Stimulated activated naive CD8-positive, alpha-beta T cell treated with anti-CD3 and anti-CD28 coated beads, Interleukin-15, Interleukin-2, amounts not matched to agents 100 U/mL and 50 U/mL, for 24 hours (primary cell): ENCODE results near the gene CYP3A5.
A peak's percentile ranks its signal among the peaks of the same experiment; 100 is the strongest.
"Not testable (repeated sequence)": the region's sequence is repeated elsewhere in the genome, so short reads cannot be mapped to it uniquely, and the experiment has no call there.

Source experiments
- ATAC-seq: fragments of 150-1000 bp; cut with Tn5 transposase; one replicate; pipeline ENCODE4 v1.10.0; 2021
- DNase-seq: peaks from one replicate; pipeline ENCODE4 v3.0.0; 2021

CYP3A5 gene

DNA sequence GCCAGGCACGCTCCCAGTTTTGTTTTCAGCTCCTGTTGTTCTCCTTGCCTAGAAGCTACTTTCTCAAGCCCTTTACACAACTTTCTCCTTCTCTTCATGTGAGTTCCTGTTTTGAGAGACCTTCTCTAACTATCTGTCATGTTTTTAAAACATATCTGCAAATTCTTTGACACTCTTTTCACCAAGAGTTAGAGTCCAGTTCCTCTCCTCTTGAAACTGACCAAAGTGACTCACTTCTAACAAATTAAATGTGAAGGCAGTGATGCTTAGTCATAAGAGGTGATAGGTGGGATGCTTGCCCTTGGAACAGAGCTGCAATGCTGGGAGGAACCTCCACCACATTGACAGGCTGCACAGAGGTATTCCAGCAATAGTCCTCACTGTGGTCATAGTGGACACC lies 37.8 kb downstream of the CYP3A5 start:
- peak; percentile 19 for ATAC-seq
- no peak for DNase-seq

DNA sequence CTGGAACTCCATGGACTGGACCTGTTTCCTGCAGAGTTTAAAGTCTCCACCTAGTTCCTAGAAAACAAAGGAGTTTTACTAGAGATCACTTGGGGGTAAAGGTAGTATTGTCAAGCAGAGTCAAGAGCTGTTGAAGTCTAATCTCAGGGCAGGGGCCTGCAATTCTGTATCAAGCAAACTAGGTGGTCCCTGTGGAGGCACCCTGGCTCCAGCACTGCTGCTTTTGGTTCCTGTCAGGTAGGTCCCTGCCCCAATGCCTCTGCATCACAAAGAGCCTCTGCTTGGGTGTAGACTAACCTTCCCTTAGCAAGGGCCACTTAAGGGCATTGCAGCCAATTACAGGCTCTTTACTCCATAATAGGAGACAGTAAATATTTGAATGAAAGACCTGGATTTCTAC lies 40.5 kb downstream of the CYP3A5 start:
- ATAC-seq (no peak), DNase-seq (no peak)

DNA sequence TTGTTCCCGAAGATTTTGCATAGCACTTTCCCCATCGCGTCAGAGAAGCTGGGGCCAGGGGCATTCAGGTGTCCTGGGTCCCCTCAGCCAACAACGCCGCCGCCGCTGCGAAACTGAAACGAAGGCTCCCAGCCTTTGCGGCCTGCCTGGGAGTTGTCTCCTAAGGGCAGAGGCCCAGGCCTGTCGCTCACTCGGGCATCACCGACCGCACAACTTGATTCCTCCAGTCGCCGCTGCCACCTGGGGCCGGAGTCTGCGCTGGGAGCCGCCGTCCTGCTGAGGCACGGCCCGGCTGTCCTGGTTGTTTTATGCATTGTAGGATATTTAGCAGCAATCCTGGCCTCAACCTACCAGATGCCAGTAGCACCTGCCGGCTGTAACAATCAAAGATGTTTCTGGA lies 41.1 kb downstream of the CYP3A5 start:
- DNase-seq (no peak), ATAC-seq (no peak)

DNA sequence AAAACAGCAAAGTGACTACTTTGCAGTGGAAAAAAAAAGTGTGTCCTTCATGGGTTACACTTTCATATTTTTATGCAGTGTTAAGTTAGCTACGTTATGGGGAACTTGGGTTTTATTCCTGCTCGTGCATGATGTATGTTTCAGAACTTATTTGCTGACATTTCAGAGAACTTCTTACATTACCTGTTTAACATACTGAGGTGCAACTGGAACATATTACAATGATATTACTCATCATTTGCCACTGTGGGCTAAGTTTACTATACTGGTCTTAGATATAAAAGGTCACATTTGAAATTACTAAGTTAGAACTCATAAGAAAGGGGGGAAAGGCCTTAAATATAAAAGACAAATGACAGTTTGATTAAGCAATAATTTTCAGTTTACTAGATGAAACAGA lies 42.4 kb downstream of the CYP3A5 start:
- ATAC-seq = peak; percentile 89
- DNase-seq = not testable (repeated sequence)

DNA sequence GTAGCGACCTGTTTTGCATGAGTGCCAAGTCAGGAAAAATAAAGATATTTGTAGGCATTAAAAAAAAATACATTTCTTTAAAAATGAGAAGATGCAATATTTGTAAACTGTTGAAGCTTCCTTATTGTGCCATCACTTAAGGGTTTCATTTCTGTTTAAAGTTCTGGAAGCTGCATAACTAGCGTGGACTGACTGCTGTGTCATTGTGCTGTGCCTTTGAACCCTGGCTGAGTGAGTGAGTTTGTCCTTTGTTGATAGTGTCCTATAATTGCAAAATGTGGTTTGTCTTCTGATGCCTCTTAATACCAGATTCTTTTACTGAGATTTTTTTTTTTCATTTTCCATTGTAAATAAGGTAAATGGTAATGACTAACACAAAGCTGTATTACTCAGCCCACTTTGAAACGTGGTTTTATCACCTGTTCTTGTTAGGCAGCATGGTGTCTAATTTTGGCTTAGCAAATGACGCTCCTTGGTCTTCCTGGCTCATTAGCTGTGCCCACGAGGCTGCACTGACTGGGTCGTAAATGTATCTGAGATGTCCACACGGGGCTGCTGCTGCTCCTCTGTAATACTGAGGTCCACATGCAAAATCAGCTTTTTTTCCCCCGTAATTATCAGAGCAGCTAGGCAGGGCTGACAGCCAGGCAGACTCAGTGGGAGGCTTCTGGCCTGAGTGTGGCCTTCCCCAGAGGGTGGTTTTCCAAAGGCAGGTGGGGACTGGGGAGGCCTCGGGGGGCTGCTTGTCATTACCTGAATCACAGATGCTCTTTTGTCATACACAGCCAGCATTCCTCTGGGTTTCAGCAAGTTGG lies 48.3 kb downstream of the CYP3A5 start:
- peak; percentile 98 for ATAC-seq
- peak; percentile 65 for DNase-seq

DNA sequence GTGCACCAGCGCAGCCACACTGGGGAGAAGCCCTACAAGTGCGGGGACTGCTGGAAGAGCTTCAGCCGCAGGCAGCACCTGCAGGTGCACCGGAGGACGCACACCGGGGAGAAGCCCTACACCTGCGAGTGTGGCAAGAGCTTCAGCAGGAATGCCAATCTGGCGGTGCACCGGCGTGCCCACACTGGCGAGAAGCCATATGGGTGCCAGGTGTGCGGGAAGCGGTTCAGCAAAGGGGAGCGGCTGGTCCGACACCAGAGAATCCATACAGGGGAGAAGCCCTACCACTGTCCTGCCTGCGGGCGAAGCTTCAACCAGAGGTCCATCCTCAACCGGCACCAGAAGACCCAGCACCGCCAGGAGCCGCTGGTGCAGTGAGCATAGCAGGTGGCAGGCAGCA lies 50.2 kb downstream of the CYP3A5 start:
- ATAC-seq (no peak), DNase-seq (no peak)

DNA sequence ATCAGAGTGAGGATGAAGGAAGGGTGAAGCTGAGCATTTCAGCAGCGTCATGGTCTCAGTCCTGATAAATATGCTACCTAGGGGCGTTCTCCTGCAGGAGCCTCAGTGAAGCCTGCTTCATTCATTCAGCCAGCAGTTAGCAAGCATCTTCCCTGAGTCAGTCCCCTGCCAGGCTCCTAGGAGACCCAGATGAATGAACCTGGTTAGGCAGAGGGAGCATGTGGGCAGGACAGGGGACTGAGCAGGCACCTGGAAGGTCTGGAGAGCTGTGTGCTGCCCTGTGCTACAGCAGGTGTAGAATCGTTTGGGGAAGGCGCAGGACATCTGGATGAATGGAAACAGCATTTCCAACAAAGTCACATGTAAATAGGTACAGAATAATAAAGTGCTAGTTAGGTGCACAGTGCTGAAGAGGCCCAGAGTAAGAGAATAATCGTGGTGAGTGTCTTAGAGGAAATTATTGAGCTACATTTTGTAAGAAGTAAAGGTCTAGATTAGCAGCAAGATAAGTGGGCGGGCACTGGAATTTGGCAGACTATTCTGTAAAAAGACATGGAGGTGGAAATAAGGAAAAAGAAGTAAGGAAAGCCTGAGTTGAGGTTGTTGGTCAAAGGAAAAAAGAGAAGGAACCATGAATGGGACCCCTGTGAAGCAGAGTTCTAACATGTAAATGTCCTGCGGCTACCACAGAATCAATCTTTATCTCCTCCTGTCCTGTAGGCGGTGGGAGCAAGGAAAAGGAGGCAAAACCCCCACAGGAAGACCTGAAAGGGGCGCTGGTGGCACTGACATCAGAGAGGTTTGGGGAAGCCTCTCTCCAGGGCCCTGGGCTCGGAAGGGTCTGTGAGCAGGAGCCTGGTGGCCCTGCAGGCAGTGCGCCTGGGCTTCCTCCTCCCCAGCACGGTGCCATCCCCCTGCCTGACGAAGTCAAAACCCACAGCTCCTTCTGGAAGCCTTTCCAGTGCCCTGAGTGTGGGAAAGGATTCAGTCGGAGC lies 51.0 kb downstream of the CYP3A5 start:
- no peak for DNase-seq
- ATAC-seq = no peak

DNA sequence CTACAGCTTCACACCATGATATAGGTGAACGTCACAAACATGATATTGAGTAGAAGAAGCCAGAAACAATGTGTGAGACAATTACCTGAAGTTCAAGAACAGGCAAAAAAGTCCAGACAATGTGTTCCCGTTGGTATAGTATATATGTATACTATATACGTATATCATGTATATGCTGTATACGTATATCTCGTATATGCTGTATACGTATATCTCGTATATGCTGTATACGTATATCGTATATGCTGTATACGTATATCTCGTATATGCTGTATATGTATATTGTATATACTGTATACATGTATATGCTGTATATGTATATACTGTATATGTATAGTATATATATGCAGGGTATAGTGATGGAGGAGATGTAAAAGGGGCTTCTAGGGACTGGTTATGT lies 52.3 kb downstream of the CYP3A5 start:
- DNase-seq = no peak
- no peak for ATAC-seq

DNA sequence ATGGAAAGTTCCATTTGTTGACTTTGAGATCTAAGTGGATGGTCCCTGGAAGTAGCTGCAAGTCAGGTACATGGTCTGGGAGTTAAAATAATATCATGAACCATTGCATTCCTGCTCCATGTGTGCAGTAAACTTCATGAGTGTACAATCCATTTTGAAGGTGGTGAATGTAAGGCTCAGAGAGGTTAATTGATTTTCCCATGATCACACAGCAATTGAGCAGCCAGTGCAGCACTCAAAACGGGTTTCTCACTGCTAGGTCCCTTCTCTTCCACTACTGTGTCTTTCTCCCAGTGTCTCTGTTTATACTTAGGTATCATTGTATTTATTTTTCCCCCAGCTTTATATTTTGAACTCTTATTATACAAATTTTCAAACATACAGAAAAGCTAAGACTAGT lies 53.1 kb downstream of the CYP3A5 start:
- no peak for ATAC-seq
- no peak for DNase-seq

DNA sequence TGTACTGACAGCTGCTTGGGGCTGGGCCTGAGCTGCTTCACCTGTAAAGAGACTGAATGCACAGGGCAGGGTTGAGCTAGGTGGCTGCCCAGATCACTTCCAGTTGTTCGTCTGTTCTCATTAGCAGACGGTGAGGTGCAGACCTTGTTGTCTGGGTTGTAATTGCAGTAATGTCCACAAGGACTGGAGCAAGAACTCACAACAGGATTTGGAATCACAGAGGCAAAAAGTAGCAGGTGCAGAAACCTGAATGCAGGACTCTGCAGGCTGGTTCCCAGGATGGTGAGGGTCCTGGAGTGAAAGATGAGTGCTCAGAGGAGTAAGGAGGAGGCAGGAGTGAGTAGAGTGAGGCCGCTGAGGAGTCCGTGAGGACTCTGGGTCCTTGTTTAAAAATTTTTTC lies 53.8 kb downstream of the CYP3A5 start:
- DNase-seq (no peak), ATAC-seq (no peak)

DNA sequence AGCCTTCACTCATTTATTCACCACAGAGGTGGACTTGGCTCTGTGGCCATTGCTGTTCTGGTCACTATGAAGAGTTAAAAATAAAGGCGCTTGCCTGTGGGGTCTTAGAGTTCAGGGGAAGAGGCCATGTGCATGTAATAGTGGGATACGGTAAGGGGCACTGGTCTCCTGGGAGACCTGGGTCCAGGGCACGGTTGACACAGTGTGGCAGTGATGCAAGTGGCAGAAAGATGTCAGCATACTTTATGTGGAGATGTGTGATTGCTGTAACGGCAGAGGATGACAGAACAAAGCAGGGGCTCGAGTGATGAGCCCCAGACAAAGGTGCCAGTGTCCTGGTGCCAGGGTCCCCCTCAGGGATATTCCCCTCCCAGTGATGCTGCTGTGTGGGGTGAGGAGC lies 54.5 kb downstream of the CYP3A5 start:
- ATAC-seq (no peak), DNase-seq (no peak)

DNA sequence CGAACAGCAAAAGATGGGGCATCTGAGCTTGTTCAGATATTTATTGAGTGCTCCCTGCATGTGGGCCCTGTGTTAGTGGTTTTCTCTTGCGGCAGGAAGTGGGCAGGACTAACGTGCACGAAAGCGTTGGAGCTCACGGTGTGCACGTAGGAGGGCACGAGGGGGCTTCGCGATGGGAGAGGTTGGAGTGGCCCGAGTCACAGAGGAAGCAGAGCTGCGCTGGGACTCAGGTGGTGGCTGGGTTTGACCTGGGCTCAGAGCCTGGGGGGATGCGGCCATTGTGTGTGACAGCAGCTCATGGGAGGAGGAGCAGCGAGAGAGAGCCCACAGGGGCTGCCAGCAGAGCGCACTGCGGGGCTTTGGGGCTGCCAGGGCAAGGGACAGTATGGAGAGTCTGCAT lies 55.3 kb downstream of the CYP3A5 start:
- ATAC-seq (peak; percentile 59), DNase-seq (peak; percentile 84)

DNA sequence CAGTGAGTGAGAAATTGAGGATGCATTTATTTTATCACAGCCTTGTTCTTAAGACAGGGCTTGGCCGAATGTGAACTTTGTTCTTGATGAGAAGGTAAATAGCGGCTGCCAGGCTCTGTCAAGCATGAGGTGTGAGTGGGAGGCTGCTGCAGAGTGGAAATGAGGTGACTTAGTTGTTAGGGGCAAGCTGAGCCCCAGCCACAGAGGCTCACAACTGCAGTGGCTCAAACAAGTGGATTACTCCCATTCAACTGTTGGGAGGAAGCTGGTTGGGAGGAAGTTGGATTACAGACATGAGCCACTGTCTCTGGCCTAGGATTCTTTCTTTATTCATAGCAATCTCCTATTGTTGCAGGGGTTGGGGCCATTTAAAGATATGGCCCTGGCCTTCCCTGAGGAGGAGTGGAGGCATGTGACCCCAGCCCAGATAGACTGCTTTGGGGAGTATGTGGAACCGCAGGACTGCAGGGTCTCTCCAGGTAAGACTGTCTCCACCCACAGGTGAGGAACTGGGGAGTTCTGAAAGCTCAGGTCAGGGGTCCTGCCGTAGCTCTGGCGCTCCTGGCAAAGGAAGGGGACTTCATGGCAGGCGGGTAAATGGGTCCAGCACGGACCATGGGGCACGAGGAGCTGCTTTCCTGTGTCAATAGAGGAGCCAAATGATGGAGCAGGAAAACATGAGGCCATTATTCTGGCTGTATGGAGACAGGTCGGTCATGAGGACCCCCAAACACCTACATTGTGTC lies 55.9 kb downstream of the CYP3A5 start:
- DNase-seq (peak; percentile 55), ATAC-seq (peak; percentile 60)

DNA sequence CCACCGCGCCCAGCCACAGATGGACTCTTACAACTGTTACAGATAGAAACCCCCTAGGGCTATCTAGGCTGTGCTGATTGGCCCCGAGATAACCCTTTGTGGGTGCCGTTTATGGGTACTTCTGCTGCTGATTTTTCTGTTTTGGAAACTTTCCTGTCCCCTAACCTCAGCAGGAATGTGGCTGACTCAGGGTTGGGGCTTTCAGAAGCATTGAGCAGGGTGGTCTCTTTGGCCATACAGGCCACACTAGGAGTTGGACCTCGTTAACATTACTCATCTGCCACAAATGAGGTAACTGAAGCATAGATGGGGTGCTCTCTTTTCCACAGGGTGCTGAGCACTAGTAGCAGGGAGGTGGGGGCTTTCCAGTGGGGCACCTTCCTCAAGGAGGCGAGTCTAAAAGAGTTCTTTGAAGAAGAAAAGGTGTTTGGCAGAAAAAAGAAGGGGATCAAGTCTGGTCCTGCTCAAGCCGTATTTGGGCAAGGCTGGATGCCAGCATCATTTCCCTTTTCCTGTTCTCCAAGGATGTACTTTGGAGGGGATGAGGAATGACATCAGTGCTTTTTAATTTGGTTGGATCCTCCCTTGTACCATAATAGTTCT lies 56.6 kb downstream of the CYP3A5 start:
- DNase-seq (peak; percentile 60), ATAC-seq (peak; percentile 83)

DNA sequence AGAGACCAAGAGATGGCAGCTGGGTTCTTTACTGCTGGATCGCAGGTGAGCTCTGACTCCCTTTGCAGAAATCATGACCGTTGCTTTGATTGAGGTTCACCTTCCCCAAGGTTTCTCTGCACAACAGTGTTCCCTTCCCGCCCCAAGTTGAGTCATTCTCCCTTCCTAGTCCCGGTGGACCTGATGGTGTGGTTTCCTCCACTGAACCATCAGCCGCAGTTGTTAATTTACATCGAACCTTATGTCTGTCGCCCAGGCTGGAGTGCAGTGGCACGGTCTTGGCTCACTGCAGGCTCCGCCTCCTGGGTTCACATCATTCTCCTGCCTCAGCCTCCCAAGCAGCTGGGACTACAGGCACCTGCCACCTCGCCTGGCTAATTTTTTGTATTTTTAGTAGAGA lies 57.2 kb downstream of the CYP3A5 start:
- no peak for ATAC-seq
- DNase-seq = peak; percentile 31

DNA sequence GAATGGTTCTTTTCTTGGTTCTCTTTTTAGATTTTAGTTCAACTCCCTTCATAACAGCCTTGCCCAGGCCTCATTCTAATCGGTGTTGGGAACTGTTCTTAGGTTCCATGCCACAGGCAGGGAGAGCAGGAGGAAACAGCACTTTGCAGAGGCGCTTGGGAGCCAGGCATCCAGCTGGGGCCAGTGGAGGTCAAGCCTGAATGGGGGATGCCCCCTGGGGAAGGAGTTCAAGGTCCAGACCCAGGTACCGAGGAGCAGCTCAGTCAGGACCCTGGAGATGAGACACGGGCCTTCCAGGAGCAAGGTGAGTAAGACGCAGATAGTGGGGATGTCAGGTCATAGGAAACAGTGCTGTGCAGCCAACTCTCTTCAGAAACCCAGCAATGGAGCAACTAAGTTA lies 58.5 kb downstream of the CYP3A5 start:
- ATAC-seq = no peak
- DNase-seq = no peak

DNA sequence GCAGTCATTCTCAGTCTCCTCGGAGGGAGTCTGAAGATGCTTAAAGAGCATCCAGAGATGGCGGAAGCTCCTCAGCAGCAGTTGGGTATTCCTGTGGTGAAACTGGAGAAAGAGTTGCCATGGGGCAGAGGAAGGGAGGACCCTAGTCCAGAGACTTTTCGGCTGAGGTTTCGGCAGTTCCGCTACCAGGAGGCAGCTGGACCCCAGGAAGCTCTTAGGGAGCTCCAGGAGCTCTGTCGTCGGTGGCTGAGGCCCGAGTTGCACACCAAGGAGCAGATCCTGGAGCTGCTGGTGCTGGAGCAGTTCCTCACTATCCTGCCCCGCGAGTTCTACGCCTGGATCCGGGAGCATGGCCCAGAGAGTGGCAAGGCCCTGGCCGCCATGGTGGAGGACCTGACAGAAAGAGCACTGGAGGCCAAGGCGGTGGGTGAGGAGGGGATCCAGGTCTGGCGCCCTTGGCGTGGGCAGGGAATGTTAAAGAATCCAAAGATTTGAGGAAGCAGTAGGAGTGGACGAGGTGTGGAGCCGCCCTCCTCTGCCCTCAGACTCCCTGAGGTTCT lies 60.1 kb downstream of the CYP3A5 start:
- DNase-seq (no peak), ATAC-seq (no peak)

DNA sequence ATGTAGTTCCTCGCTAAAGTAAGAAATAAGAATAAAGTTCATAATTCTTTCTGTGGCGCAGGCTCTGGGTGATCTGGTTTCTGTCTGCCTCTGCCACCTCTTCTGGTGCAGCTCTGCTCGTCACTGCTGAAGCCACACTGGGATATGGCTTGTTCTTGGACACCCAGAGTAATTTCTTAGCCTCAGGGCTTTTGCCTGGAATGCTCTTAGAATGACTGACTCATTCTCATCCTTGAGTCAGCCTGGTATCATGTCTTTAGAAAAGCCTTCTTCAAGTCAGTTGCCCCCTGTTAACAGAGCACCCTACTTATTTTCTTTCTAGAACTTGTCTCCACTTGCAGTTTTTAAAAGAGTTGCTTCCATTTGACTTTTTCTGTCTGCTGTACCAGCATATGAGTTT lies 61.1 kb downstream of the CYP3A5 start:
- no peak for DNase-seq
- ATAC-seq = no peak

DNA sequence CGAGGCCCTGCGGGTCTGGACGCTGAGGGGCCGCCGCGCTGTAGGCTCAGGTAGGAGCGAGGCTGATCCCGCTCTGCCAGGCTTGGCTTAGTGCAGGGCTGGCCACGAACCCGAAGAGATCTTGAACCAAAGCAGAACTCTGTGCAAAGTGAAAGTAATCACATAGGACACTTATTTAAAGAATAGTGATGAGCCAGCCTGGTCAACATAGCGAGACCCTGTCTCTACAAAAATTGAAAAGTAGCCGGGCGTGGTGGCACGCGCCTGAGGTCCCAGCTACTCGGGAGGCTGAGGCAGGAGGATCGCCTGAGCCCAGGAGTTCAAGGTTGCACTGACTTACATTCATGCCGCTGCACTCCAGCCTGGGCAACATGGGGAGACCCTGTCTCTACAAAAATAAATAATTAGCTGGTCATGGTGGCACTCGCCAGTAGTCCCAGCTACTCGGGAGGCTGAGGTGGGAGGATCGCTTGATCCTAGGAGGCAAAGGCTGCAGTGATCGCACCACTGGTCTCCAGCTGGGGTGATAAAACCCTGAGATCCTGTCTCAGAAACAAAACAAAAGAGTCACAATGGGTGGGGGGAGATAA lies 62.5 kb downstream of the CYP3A5 start:
- DNase-seq (no peak), ATAC-seq (no peak)

DNA sequence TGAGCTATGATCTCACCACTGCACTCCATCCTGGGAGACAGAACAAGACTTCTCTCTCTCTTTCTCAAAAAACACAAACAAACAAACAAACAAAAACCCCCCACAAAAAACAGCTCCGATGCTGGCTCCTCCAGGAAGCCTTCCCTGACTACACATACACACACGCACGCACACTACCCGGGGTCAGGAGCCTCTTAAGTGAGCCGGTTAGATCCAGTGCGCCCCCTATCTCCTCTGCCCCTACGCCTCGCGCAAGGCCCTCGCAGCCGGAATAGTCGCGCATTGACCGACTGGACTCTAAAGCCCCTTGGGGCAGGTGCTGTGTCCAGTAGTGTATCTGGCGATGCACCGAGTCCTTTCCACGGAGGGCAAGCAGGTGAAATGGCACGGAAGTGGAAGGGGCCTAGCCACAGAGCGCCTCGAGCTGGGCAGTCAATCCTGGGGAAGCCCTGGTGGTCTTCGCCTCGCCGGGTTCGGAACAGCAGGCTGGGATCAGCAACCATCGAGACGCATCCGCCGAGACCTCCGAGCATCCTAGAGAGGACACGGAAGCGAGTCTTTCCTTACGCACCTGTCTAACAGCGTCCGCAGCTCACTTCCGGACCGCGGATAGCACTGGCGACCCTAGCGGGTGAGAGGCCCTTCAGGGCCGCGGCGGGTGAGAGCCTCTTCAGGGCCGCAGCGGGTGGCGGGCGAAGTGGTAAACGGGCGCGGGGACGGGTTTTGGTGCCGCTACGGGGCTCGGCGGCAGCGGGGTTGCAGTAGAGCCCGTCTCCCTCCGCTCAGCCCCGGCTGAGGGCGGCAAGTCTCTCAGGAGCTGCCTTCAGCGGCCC lies 63.2 kb downstream of the CYP3A5 start, which contains the start of gene ZSCAN25:
Gene ZSCAN25 (plus strand): TSS at position 588 of the 833 bp plus-strand sequence. CDS start 2,661 bp downstream, outside the sequence.
- ATAC-seq = peak; percentile 96
- DNase-seq = peak; percentile 89
